ENCODE measurements around the gene SSBP3.

GRCh38 chr1:54248966-54249365 is 157.2 kb downstream of the SSBP3 start:
- TF ChIP-seq CTCF (IDR thresholded peaks at IDR 0.05): no peak
- TF ChIP-seq POLR2A (IDR thresholded peaks at IDR 0.05): no peak

All from body of pancreas (tissue), 4 donors.